ENCODE data around the gene USP15. TPM values are rescaled to one million over a fixed set of nuclear protein-coding genes. Genes with fewer than 3 reads are reported as not detected.

The USP15 gene
- total and polyA plus RNA-seq, 2 of the 8 experiments (the other 6 are each of a cell fraction or from before 2014, with no cell fraction given): 12.7 to 38.6 TPM

GRCh38 chr12:62239571-62239970 lies 20.6 kb upstream of the USP15 start:
- Histone ChIP-seq H2AK5ac (ENCODE audit: low read depth, low read length) (no peak overlapping the region), H3K4me2 (ENCODE audit: insufficient read depth in 1 of 2, low read depth in 2 of 2, low read length in 2 of 2) (no peak overlapping the region), H3K79me1 (ENCODE audit: low read depth, low read length) (no peaks in the 10 kb centered on the region), H4K20me1 (replicated peaks in 1 of 2; ENCODE audit: control insufficient read depth in 1 of 2, insufficient read depth in 2 of 2, low read length in 2 of 2) (no peaks in the 10 kb centered on the region), H3K56ac (replicated peaks; ENCODE audit: insufficient read length, low read depth, low read length) (no peak overlapping the region), H4K8ac (ENCODE audit: extremely low read depth, insufficient read depth, low read length) (no peak overlapping the region), H3K23me2 (ENCODE audit: low read depth, low read length) (no peaks in the 10 kb centered on the region), H3K27me3 (replicated peaks in 1 of 4; ENCODE audit: control insufficient read depth in 3 of 4, extremely low read depth in 1 of 4, insufficient read depth in 3 of 4, low read length in 3 of 4) (no peaks in the 10 kb centered on the region), H2BK12ac (ENCODE audit: low read depth, low read length) (no peak overlapping the region), H4K5ac (ENCODE audit: insufficient read length, low read depth, low read length) (no peak overlapping the region), H3K4me1 (replicated peaks in 1 of 4; ENCODE audit: control insufficient read depth in 3 of 4, insufficient read depth in 4 of 4, low read length in 3 of 4) (peaks cover 0 to 3% (median 0%) of the 10 kb centered on the region in 4 experiments; a peak in 1 of 7 replicates), H3K9me3 (ENCODE audit: insufficient read depth in 2 of 2, low read depth in 1 of 2, low read length in 1 of 2) (no peaks in the 10 kb centered on the region), H2BK120ac (replicated peaks; ENCODE audit: low read depth, low read length) (no peak overlapping the region), H2BK20ac (ENCODE audit: low read length) (no peak overlapping the region), H3K4me3 (ENCODE audit: extremely low read depth in 1 of 4, insufficient read depth in 2 of 4, low read depth in 3 of 4, low read length in 4 of 4) (no peak overlapping the region), H4K91ac (replicated peaks; ENCODE audit: insufficient read length, low read length) (no peak overlapping the region), H3K9ac (replicated peaks in 1 of 4; ENCODE audit: extremely low read depth in 1 of 4, low read depth in 3 of 4, low read length in 3 of 4) (no peak overlapping the region), H3K14ac (ENCODE audit: insufficient read length) (no peak overlapping the region), H3K27ac (ENCODE audit: low read depth, low read length) (no peak overlapping the region), H2BK15ac (ENCODE audit: low read length) (no peak overlapping the region), H2AFZ (ENCODE audit: low read length) (no peak overlapping the region), H3K36me3 (ENCODE audit: control insufficient read depth in 2 of 4, insufficient read depth in 4 of 4, low read length in 3 of 4) (no peaks in the 10 kb centered on the region), H3K4ac (replicated peaks; ENCODE audit: insufficient read length, low read depth, low read length) (no peak overlapping the region), H3K23ac (ENCODE audit: insufficient read length) (no peak overlapping the region), H3K79me2 (ENCODE audit: control insufficient read depth in 1 of 2, insufficient read depth in 2 of 2, low read length in 2 of 2) (no peaks in the 10 kb centered on the region), H3K18ac (ENCODE audit: extremely low read depth, low read length) (no peak overlapping the region), H2BK5ac (ENCODE audit: low read depth, low read length) (no peak overlapping the region)
- ChIA-PET POLR2A (ENCODE audit: partially characterized antibody) (no interaction called here), CTCF (ENCODE audit: partially characterized antibody) (interaction anchor here (0.6 to 3.1 kb wide), 3 partner anchors 29 to 462 kb away, joined by 3 to 9 read pairs (median 4); no protein-coding TSS in a partner anchor)
- WGBS, 2 experiments (ENCODE audit: extremely low coverage in 1 of 2, insufficient coverage in 1 of 2, insufficient read length in 1 of 2, insufficient replicate concordance in 2 of 2, low coverage in 1 of 2, low lambda C conversion rate in 2 of 2, missing lambda C conversion rate in 1 of 2): 100% methylated on average over 2 of the region's 2 CpGs; no CpG with 5 or more reads in 1 of the 2 experiments
- FAIRE-seq: no peak
- no peak for TF ChIP-seq JUND (IDR thresholded peaks at IDR 0.05; ENCODE audit: low read length)
- DNase-seq (ENCODE audit: low read depth in 1 of 2, low spot score in 2 of 2): no peak

All from H1 (cell line).